ENCODE data around the gene CERS4.

CERS4 gene

GRCh38 chr19:8238251-8238650 lies 29.1 kb downstream of the CERS4 start:
- Histone ChIP-seq H3K27ac (ENCODE audit: low read depth, low read length, poor library complexity, severe bottlenecking) (no peak overlapping the region), H3K4me2 (ENCODE audit: low read length) (no peak overlapping the region), H3K4me3 (ENCODE audit: low read depth, low read length, poor library complexity, severe bottlenecking) (no peak overlapping the region)

DNA sequence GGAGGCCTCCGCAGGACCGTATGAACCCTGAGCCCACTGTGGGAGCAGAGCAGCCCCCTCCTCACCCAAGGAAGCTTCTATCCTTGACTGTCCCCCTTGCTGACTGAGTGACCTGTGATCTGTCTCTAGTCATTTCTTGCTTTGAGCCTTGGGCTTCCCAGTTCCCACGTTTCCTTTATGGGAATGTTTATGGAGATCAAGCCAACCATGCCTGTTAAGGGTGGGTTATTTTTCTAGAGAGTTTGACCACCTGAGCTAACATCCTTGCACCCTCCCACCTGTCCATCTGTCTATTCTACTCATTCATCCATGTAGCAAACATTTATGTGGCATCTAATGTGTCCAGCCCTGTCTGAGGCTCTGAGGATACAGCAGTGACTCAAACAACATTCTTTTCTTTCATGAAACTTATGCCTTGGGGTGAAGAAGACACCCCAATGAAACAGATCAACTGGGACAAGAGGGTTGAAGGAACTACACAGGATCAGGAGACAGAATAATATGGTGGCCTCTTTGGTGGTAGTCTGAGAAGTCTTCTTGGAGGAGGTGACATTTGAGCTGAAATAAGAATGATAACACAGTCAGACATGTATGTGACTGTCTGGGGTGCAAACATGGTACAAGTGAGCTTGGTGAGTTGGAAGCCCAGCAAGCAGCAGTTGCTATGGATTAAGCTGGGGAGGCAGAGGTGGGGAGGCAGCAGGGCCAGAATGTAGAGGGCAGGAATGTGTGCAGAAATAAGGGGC lies 30.5 kb downstream of the CERS4 start:
- Histone ChIP-seq H3K9me2 (ENCODE audit: low read depth, low read length) (no peaks in the 10 kb centered on the region), H3F3A (ENCODE audit: insufficient read depth, low read length) (no peaks in the 10 kb centered on the region), H3K9me3 (ENCODE audit: low read length) (peaks cover 7% of the 10 kb centered on the region), H3K4me1 (ENCODE audit: insufficient read depth, low read length, severe bottlenecking) (peaks cover 12% of the 10 kb centered on the region), H3K4me3 (ENCODE audit: low read depth, low read length, poor library complexity, severe bottlenecking) (no peak overlapping the region), H4K20me1 (ENCODE audit: insufficient read depth, low read length) (no peaks in the 10 kb centered on the region), H3K27me3 (ENCODE audit: insufficient read depth, low read length) (no peaks in the 10 kb centered on the region; the same call in 1 of the 2 replicates), H2AFZ (ENCODE audit: low read length) (no peak overlapping the region), H3K4me2 (ENCODE audit: low read length) (no peak overlapping the region), H3K27ac (ENCODE audit: low read depth, low read length, poor library complexity, severe bottlenecking) (no peak overlapping the region), H3K9ac (ENCODE audit: low read length) (no peak overlapping the region), H3K36me3 (ENCODE audit: insufficient read depth, low read length) (peaks cover 32% of the 10 kb centered on the region), H3K79me2 (ENCODE audit: insufficient read depth, low read length) (no peaks in the 10 kb centered on the region)
- TF ChIP-seq CTCF (IDR thresholded peaks at IDR 0.05; ENCODE audit: low read length) (no peak), EZH2 (IDR thresholded peaks at IDR 0.05; ENCODE audit: borderline replicate concordance, low read length) (no peak)

More at GRCh38 chr19:8238251-8238650, 29.1 kb downstream of the CERS4 start:
- H3K9me3 ChIP-seq (ENCODE audit: low read length): peaks cover 5% of the 10 kb centered on the region
- H3K9me2 ChIP-seq (ENCODE audit: low read depth, low read length): no peaks in the 10 kb centered on the region
- H2AFZ ChIP-seq (ENCODE audit: low read length): no peak overlapping the region
- peaks cover 29% of the 10 kb centered on the region for H3K36me3 ChIP-seq (ENCODE audit: insufficient read depth, low read length)
- H3K9ac ChIP-seq (ENCODE audit: low read length): no peak overlapping the region
- H3F3A ChIP-seq (ENCODE audit: insufficient read depth, low read length): no peaks in the 10 kb centered on the region
- no peaks in the 10 kb centered on the region; the same call in 1 of the 2 replicates for H3K27me3 ChIP-seq (ENCODE audit: insufficient read depth, low read length)
- TF ChIP-seq EZH2 (IDR thresholded peaks at IDR 0.05; ENCODE audit: borderline replicate concordance, low read length) (no peak), CTCF (IDR thresholded peaks at IDR 0.05; ENCODE audit: low read length) (no peak)
- H3K4me1 ChIP-seq (ENCODE audit: insufficient read depth, low read length, severe bottlenecking): peaks cover 12% of the 10 kb centered on the region
- no peaks in the 10 kb centered on the region for H3K79me2 ChIP-seq (ENCODE audit: insufficient read depth, low read length)
- H4K20me1 ChIP-seq (ENCODE audit: insufficient read depth, low read length): no peaks in the 10 kb centered on the region

DNA sequence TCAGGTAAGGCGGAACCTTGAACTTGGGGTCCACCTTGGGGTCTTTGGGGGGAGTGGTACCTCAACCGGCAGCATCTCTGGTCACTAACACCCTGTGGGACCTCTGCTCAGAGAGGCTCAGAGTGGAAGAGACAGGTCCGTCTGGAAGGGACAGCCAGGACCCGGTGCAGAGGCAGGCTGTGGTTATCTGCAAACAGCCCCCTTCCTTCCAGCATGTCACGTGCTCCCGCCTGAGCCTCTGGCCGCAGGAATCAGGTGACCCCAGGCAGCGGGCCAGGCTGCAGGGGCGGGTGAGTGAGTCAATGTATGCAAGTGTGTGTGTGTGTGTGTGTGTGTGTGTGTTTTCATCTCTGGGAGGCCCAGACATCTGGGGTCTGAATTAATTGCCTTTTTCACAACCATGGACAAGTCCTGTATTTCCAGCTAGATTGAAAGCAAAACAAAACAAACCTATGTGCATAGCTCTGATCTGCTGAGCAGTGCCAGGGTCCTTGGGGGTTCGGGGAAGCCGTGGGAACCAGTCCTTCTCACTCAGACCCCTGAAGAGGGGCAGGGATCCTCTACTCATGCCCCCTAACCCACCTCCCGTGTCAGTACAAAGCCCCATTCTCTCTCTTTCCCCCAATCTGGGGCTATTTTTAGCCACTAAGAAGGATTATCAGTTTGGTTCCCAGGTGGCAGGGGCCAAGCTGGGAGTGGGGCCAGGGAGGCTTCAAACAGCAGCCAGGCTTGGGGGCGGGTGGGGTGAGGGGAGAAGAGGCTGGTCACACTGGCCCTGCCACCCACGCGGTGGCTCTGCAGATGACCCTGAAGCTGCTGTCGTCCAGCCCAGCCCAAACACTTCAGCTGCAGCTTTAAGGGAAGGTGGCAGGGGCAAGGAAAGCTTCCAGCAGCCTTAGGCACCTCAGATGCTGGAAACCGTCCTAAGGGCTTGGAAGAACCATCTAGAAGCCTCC lies 31.4 kb downstream of the CERS4 start:
- H3K27ac ChIP-seq (ENCODE audit: low read depth, low read length, poor library complexity, severe bottlenecking): no peak overlapping the region
- no peaks in the 10 kb centered on the region for H3K79me2 ChIP-seq (ENCODE audit: insufficient read depth, low read length)
- no peak overlapping the region for H2AFZ ChIP-seq (ENCODE audit: low read length)
- peaks cover 12% of the 10 kb centered on the region for H3K4me1 ChIP-seq (ENCODE audit: insufficient read depth, low read length, severe bottlenecking)
- peaks cover 7% of the 10 kb centered on the region for H3K9me3 ChIP-seq (ENCODE audit: low read length)
- no peak overlapping the region for H3K4me3 ChIP-seq (ENCODE audit: low read depth, low read length, poor library complexity, severe bottlenecking)
- H3K9me2 ChIP-seq (ENCODE audit: low read depth, low read length): no peaks in the 10 kb centered on the region
- H3K9ac ChIP-seq (ENCODE audit: low read length): no peak overlapping the region; the same call in 1 of the 2 replicates
- H3F3A ChIP-seq (ENCODE audit: insufficient read depth, low read length): no peaks in the 10 kb centered on the region
- H3K4me2 ChIP-seq (ENCODE audit: low read length): no peak overlapping the region
- H4K20me1 ChIP-seq (ENCODE audit: insufficient read depth, low read length): no peaks in the 10 kb centered on the region
- peaks cover 28% of the 10 kb centered on the region for H3K36me3 ChIP-seq (ENCODE audit: insufficient read depth, low read length)
- TF ChIP-seq CTCF (IDR thresholded peaks at IDR 0.05; ENCODE audit: low read length) (no peak), EZH2 (IDR thresholded peaks at IDR 0.05; ENCODE audit: borderline replicate concordance, low read length) (no peak)
- H3K27me3 ChIP-seq (ENCODE audit: insufficient read depth, low read length): no peaks in the 10 kb centered on the region; the same call in 1 of the 2 replicates
